ENCODE measurements around the gene MGMT.

Gene MGMT

GRCh38 chr10:129495698-129496097 lies 28.7 kb downstream of the MGMT start:
- no peak for DNase-seq

- DNase-seq = no peak
These were observed 30.0 kb downstream of the MGMT start for GRCh38 chr10:129497013-129497412.

- no peak for DNase-seq
These were observed 31.6 kb downstream of the MGMT start for GRCh38 chr10:129498680-129499079.

- DNase-seq = no peak
These were observed 33.7 kb downstream of the MGMT start for GRCh38 chr10:129500617-129501339.

GRCh38 chr10:129501652-129502436 lies 34.8 kb downstream of the MGMT start:
- DNase-seq = no peak

- DNase-seq = no peak
These were observed 35.4 kb downstream of the MGMT start for GRCh38 chr10:129502448-129502847.

GRCh38 chr10:129505500-129506075 lies 38.5 kb downstream of the MGMT start:
- no peak for DNase-seq

GRCh38 chr10:129506101-129506797 lies 39.2 kb downstream of the MGMT start:
- no peak for DNase-seq

- DNase-seq = no peak
These were observed 40.3 kb downstream of the MGMT start for GRCh38 chr10:129507216-129507889.

GRCh38 chr10:129509155-129509554 lies 42.1 kb downstream of the MGMT start:
- no peak for DNase-seq

- DNase-seq = no peak
These were observed 42.8 kb downstream of the MGMT start for GRCh38 chr10:129509835-129510234.

- DNase-seq = no peak
These were observed 44.0 kb downstream of the MGMT start for GRCh38 chr10:129511086-129511485.

- no peak for DNase-seq
These were observed 44.7 kb downstream of the MGMT start for GRCh38 chr10:129511758-129512157.

- DNase-seq = no peak
These were observed 46.3 kb downstream of the MGMT start for GRCh38 chr10:129513312-129513711.

- no peak for DNase-seq
These were observed 47.8 kb downstream of the MGMT start for GRCh38 chr10:129514568-129515451.

- DNase-seq = no peak
These were observed 50.0 kb downstream of the MGMT start for GRCh38 chr10:129516846-129517679.

GRCh38 chr10:129517680-129518057 lies 50.6 kb downstream of the MGMT start:
- DNase-seq = no peak

- no peak for DNase-seq
These were observed 51.8 kb downstream of the MGMT start for GRCh38 chr10:129518793-129519192.

- no peak for DNase-seq
These were observed 53.5 kb downstream of the MGMT start for GRCh38 chr10:129520440-129521080.
